ENCODE results near the gene EEF1B2. TPM values are rescaled to one million over a fixed set of nuclear protein-coding genes. Genes with fewer than 3 reads are reported as not detected.
A peak's percentile ranks its signal among the peaks of the same experiment; 100 is the strongest.

Gene EEF1B2
- total and polyA plus RNA-seq, 2 experiments from 2014 or later = 305 to 673 TPM

DNA sequence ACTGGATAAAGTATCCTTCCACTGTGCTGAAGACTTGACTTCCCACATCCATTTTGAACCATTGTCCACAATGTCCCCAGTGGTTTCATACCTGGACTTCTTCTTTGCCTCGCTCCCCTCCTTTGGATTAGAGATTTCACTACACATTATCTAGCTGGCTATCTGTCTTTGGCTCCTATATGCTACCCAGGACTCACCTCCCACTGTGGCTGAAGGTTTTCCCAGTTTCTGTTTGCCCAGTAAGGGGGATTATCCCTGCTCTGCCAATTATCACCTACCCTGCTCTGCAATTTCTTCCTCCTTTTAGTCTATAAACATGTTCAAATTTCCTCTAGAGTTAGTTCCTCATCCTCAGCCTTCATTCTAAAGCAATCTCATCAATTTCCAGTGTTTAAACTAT, 9.5 kb upstream of the EEF1B2 start (continued):
- TF ChIP-seq, protein P1, sequence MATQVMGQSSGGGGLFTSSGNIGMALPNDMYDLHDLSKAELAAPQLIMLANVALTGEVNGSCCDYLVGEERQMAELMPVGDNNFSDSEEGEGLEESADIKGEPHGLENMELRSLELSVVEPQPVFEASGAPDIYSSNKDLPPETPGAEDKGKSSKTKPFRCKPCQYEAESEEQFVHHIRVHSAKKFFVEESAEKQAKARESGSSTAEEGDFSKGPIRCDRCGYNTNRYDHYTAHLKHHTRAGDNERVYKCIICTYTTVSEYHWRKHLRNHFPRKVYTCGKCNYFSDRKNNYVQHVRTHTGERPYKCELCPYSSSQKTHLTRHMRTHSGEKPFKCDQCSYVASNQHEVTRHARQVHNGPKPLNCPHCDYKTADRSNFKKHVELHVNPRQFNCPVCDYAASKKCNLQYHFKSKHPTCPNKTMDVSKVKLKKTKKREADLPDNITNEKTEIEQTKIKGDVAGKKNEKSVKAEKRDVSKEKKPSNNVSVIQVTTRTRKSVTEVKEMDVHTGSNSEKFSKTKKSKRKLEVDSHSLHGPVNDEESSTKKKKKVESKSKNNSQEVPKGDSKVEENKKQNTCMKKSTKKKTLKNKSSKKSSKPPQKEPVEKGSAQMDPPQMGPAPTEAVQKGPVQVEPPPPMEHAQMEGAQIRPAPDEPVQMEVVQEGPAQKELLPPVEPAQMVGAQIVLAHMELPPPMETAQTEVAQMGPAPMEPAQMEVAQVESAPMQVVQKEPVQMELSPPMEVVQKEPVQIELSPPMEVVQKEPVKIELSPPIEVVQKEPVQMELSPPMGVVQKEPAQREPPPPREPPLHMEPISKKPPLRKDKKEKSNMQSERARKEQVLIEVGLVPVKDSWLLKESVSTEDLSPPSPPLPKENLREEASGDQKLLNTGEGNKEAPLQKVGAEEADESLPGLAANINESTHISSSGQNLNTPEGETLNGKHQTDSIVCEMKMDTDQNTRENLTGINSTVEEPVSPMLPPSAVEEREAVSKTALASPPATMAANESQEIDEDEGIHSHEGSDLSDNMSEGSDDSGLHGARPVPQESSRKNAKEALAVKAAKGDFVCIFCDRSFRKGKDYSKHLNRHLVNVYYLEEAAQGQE (IDR thresholded peaks at IDR 0.05; ENCODE audit: unreplicated experiment) = no peak
- TF ChIP-seq NANOG (IDR thresholded peaks at IDR 0.05; ENCODE audit: borderline replicate concordance) = no peak
- TF ChIP-seq JUNB (IDR thresholded peaks at IDR 0.05; ENCODE audit: unreplicated experiment) = no peak
- no peak for TF ChIP-seq STAT1 (IDR thresholded peaks at IDR 0.05; ENCODE audit: unreplicated experiment)
- TF ChIP-seq POLR2AphosphoS5 (IDR thresholded peaks at IDR 0.05; ENCODE audit: low read depth) = no peak

DNA sequence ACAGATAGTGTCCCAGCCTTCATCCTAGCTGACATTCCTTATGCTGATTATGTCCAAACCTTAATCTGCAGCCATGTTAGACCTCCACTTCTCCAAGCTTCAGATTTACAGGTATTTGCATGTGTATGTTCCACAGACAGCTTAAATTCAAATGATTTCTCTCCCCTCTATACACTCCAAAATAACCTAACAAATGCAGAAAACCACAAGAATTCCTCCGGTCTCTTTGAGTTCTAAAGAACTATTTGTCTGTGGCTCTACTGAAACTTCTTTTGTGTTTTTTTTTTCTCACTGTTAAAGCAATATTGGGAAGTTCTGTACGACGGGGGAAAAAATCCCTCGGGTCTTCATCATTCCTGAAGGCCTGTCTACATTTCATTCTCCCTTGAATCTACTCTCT, 9.1 kb upstream of the EEF1B2 start:
- Histone ChIP-seq H3K79me2 (replicated peaks; ENCODE audit: insufficient read depth) (peaks cover 55% of the 10 kb centered on the region), H3K4me3 (no peak overlapping the region), H3K27me3 (ENCODE audit: insufficient read depth) (no peaks in the 10 kb centered on the region), H3F3A (replicated peaks; ENCODE audit: low read depth) (peaks cover 4% of the 10 kb centered on the region), H3K9me2 (ENCODE audit: insufficient read depth) (no peaks in the 10 kb centered on the region), H4K20me1 (replicated peaks; ENCODE audit: insufficient read depth) (peaks cover 16% of the 10 kb centered on the region; the same call in 1 of the 2 replicates), H3K36me3 (ENCODE audit: insufficient read depth) (peaks cover 34% of the 10 kb centered on the region), H3K4me1 (ENCODE audit: insufficient read depth) (no peaks in the 10 kb centered on the region), H3K27ac (ENCODE audit: low read depth) (peak overlapping the region; percentile 6; the same call in 1 of the 2 replicates), H3K4me2 (no peak overlapping the region), H2AFZ (no peak overlapping the region)
- ATAC-seq (no peak), DNase-seq (ENCODE audit: low spot score) (no peak)
- Mint-ChIP-seq H3K9me3 (no peaks in the 10 kb centered on the region), H3K4me1 (no peaks in the 10 kb centered on the region), H3K4me3 (no peak overlapping the region), H3K27ac (no peak overlapping the region), H3K27me3 (ENCODE audit: insufficient read depth, low read depth, poor library complexity) (peaks cover 2% of the 10 kb centered on the region), H3K36me3 (ENCODE audit: low read depth) (peaks cover 50% of the 10 kb centered on the region)
- TF ChIP-seq CREB1 (CRISPR knock-in tag; IDR thresholded peaks at IDR 0.05; ENCODE audit: low read depth) = no peak
- TF ChIP-seq ZNF331 (CRISPR knock-in tag; IDR thresholded peaks at IDR 0.05; ENCODE audit: low read depth) = no peak
- no peak for TF ChIP-seq NANOG (IDR thresholded peaks at IDR 0.05; ENCODE audit: borderline replicate concordance)
- no peak for TF ChIP-seq JUNB (IDR thresholded peaks at IDR 0.05; ENCODE audit: unreplicated experiment)

DNA sequence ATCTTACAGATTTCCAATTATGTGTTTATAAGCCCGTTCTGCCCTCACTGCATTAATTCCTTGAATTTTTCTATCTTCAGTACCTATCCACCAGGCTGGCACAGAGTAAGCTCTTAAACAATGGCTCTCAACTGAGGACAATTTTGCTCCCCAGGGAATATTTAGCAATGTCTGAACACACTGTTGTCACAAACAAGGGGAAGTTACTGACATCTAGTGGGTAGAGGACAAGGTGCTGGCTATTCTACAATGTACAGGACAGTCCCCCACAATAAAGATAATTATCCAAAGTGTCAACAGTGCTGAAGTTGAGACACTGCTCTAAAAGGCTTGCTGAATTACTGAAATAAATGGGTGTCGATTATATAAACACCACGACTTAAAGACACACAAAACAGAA, 5.5 kb upstream of the EEF1B2 start:
- H3K4me1 ChIP-seq (ENCODE audit: insufficient read depth) = no peaks in the 10 kb centered on the region
- no peaks in the 10 kb centered on the region; the same call in 1 of the 2 replicates for H3F3A ChIP-seq (replicated peaks; ENCODE audit: low read depth)
- H3K36me3 ChIP-seq (ENCODE audit: insufficient read depth) = peaks cover 16% of the 10 kb centered on the region
- peaks cover 4% of the 10 kb centered on the region; the same call in 2 of the 3 replicates for H3K4me1 Mint-ChIP-seq
- H3K9me2 ChIP-seq (ENCODE audit: insufficient read depth) = no peaks in the 10 kb centered on the region
- peaks cover 27% of the 10 kb centered on the region for H3K36me3 Mint-ChIP-seq (ENCODE audit: low read depth)
- H3K4me3 ChIP-seq = no peak overlapping the region
- H4K20me1 ChIP-seq (replicated peaks; ENCODE audit: insufficient read depth) = peaks cover 25% of the 10 kb centered on the region; the same call in 1 of the 2 replicates
- no peak overlapping the region for H3K4me3 Mint-ChIP-seq
- no peaks in the 10 kb centered on the region for H3K9me3 Mint-ChIP-seq
- peaks cover 89% of the 10 kb centered on the region for H3K79me2 ChIP-seq (replicated peaks; ENCODE audit: insufficient read depth)
- no peak overlapping the region for H3K27ac Mint-ChIP-seq
- H2AFZ ChIP-seq = no peak overlapping the region
- H3K27ac ChIP-seq (ENCODE audit: low read depth) = peak overlapping the region; percentile 21; the same call in 1 of the 2 replicates
- H3K4me2 ChIP-seq = no peak overlapping the region
- ATAC-seq = peak; percentile 21
- peaks cover 7% of the 10 kb centered on the region for H3K27me3 Mint-ChIP-seq (ENCODE audit: insufficient read depth, low read depth, poor library complexity)
- H3K27me3 ChIP-seq (ENCODE audit: insufficient read depth) = no peaks in the 10 kb centered on the region
- DNase-seq (ENCODE audit: low spot score) = peak; percentile 11
- TF ChIP-seq, protein P2, sequence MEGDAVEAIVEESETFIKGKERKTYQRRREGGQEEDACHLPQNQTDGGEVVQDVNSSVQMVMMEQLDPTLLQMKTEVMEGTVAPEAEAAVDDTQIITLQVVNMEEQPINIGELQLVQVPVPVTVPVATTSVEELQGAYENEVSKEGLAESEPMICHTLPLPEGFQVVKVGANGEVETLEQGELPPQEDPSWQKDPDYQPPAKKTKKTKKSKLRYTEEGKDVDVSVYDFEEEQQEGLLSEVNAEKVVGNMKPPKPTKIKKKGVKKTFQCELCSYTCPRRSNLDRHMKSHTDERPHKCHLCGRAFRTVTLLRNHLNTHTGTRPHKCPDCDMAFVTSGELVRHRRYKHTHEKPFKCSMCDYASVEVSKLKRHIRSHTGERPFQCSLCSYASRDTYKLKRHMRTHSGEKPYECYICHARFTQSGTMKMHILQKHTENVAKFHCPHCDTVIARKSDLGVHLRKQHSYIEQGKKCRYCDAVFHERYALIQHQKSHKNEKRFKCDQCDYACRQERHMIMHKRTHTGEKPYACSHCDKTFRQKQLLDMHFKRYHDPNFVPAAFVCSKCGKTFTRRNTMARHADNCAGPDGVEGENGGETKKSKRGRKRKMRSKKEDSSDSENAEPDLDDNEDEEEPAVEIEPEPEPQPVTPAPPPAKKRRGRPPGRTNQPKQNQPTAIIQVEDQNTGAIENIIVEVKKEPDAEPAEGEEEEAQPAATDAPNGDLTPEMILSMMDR (conservative IDR thresholded peaks at IDR 0.05; ENCODE audit: low read depth in 2 of 2) = peak; percentile 33 to 53
- TF ChIP-seq, protein P1 (IDR thresholded peaks at IDR 0.05; ENCODE audit: unreplicated experiment) = no peak
- no peak for TF ChIP-seq NANOG (IDR thresholded peaks at IDR 0.05; ENCODE audit: borderline replicate concordance)

Measured in GM23338 (cell line).